GDM1 (cell line): ENCODE data around the gene CBR4.
"Not testable (repeated sequence)": the region's sequence is repeated elsewhere in the genome, so short reads cannot be mapped to it uniquely, and the experiment has no call there.

Experiments
- DNase-seq: peaks from one replicate; lab custom pipeline; 2025; lab: John Stamatoyannopoulos, UW

Gene CBR4

DNA sequence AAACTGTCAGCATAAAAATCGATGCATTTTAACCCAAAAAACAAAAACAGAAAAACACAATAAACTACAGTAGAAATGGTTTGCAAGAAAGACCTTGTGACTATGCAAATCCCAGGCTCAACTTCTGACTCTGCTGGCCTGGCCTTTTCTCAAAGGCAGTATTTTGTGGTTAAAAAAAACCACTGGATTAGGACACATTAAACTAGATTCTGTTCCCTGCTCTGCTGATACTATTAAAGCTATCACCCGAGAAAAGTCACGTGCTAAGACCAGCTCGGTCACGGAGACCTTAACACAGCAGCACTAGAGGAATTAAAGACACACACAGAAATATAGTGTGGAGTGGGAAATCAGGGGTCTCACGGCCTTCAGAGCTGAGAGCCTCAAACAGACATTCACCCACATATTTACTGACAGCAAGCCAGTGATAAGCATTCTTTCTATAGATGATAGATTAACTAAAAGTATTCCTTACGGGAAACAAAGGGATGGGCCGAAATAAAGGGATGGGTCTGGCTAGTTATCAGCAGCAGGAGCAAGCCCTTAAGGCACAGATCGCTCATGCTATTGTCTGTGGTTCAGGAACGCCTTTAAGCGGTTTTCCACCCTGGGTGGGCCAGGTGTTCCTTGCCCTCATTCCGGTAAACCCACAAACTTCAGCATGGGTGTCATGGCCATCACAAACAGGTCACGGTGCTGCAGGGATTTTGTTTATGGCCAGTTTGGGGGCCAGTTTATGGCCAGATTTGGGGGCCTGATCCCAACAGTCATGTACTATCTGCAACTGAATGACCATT, 16.1 kb downstream of the CBR4 start:
- DNase-seq, result no peak

GRCh38 chr4:168992952-168993482, 17.0 kb downstream of the CBR4 start:
- DNase-seq, result not testable (repeated sequence)

DNA sequence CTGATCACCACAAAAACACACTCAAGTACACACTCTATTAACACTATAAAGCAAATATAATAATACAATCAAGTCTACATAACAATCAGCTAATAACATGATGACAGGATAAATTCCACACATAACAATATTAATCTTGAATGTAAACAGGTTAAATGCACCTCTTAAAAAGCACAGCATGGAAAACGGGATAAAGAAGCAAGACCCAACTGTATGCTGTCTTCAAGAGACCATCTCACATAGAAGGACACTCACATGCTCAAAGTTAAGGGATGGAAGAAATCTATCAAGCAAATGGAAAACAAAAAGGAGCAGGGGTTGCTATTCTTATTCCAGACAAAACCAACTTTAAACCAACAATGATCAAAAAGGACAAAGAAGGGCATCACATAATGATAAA, 28.1 kb downstream of the CBR4 start:
- no peak for DNase-seq

- DNase-seq, result no peak
These were observed 28.6 kb downstream of the CBR4 start for GRCh38 chr4:168981460-168981859.

DNA sequence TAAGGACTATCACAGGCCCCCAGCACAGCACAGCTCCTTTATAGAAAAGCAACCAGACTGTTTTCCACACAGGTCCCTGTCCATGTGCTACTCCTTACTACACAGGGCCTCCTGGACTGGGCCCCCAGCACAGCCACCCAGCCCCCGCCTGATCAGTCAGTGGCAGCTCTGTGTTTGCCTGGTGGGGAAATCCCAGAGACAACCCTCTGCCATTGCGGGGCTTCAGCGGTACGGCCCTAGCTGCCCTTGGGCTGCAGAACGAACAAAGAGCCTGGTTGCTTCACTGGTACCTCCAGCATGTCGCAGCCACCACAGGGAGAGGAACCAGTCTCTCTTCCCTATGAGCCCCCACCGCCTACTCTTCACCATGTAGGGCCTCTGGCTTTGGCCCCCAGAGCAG, 30.7 kb downstream of the CBR4 start:
- DNase-seq, result no peak

- DNase-seq, result no peak
These were observed 31.9 kb downstream of the CBR4 start for GRCh38 chr4:168978001-168978700.

DNA sequence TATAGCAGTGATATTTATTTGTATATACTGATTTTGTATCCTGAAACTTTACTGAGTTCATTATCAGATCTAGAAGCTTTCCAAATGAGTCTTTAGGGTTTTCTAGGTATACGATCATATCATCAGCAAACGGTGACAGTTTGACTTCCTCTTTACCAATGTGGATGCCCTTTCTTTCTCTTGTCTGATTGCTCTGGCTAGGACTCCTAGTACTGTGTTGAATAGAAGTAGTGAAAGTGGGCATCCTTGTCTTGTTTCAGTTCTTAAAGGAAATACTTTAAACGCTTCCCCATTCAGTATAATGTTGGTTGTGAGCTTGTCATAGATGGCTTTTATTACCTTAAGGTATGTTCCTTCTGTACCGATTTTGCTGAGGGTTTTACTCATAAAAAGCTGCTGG, 37.5 kb downstream of the CBR4 start:
- no peak for DNase-seq

DNA sequence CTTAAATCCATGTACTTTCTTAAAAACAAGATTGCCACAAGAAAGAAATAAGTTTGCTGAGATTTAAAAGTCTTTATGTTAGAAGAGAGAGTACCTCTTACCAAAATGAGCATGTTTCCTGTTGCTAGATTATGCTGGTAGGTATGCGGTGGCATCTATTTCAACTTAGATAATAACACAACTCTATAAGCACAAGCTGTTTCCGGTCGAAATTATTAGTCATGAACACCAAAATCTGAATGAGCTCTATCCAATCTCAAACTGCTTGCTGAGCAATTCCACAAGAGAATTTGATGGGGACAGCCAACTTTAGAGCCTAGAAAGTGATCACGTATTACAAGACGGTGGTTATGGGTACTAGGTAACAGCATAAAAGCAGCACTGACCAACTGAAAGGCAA, 49.3 kb downstream of the CBR4 start:
- no peak for DNase-seq

DNA sequence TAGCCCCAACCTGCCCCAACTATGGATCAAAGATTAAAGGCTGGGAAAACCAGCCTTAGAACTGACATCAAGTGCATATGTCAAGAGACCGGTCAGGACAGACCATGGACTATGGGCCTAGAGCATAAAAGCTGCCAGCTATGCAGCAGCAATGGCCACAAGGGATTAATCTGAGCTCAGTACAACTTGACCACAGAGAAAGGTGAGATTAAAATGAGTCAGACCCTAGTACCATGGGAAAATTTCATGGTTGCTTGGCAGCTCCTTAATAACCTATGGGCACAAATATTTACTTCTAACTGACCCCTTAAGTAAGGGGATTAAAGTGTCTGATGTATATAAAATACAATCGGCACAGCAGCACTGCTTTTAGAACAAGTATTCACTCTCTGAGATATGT, 54.4 kb downstream of the CBR4 start:
- DNase-seq, result no peak

GRCh38 chr4:168952821-168953246, 57.2 kb downstream of the CBR4 start:
- DNase-seq, result not testable (repeated sequence)

- DNase-seq, result no peak
These were observed 64.8 kb downstream of the CBR4 start for GRCh38 chr4:168945291-168945690.

GRCh38 chr4:168942985-168943384, 67.1 kb downstream of the CBR4 start:
- DNase-seq, result no peak
